HFFc6 (cell line): Measurements from ENCODE around the gene VSIG4. TPM values are rescaled to one million over a fixed set of nuclear protein-coding genes. Genes with fewer than 3 reads are reported as not detected.

Experiments used
- DNase-seq: peaks from one replicate; pipeline ENCODE4 v3.0.0-alpha.2; 2018
- H3K27ac Mint-ChIP-seq: 2 replicates; pipeline ENCODE4 v1.8.0; 2020; ENCODE audit warnings: mild to moderate bottlenecking, mixed read lengths
- H3K27me3 Mint-ChIP-seq: 2 replicates; pipeline ENCODE4 v1.8.0; 2021; ENCODE audit warnings: mild to moderate bottlenecking, moderate library complexity, mixed read lengths; ENCODE audit not compliant: insufficient read depth
- H3K36me3 Mint-ChIP-seq: 2 replicates; pipeline ENCODE4 v1.8.0; 2021; ENCODE audit warnings: low read depth, mixed read lengths
- H3K4me1 Mint-ChIP-seq: 2 replicates; pipeline ENCODE4 v1.8.0; 2020; ENCODE audit warnings: low read depth, mixed read lengths
- H3K4me3 Mint-ChIP-seq: 2 replicates; pipeline ENCODE4 v1.8.0; 2020; ENCODE audit warnings: mild to moderate bottlenecking, moderate library complexity, mixed read lengths
- H3K9me3 Mint-ChIP-seq: 2 replicates; pipeline ENCODE4 v1.8.0; 2020; ENCODE audit warnings: mild to moderate bottlenecking, mixed read lengths
- total RNA-seq, 6 experiments: library from RNA; stranded (reverse); fragmentation: NEBNext Ultra II Directional; extraction: Animal tissue kit (Norgen Biotek cat#: 25700); gene quantifications; 2 replicates in 1 of 6; 3 replicates in 5 of 6; pipeline ENCODE4 v1.2.3, GENCODE V29; 2021
- TF ChIP-seq, protein P1 (sequence below): fragments of 200-600 bp; sonication (generic); IDR thresholded peaks from 2 replicates; pipeline ENCODE4 v1.5.0; 2021; ENCODE audit warnings: antibody characterized with exemption, mild to moderate bottlenecking

Gene VSIG4
- total RNA-seq, 6 experiments from 2014 or later = not detected

DNA sequence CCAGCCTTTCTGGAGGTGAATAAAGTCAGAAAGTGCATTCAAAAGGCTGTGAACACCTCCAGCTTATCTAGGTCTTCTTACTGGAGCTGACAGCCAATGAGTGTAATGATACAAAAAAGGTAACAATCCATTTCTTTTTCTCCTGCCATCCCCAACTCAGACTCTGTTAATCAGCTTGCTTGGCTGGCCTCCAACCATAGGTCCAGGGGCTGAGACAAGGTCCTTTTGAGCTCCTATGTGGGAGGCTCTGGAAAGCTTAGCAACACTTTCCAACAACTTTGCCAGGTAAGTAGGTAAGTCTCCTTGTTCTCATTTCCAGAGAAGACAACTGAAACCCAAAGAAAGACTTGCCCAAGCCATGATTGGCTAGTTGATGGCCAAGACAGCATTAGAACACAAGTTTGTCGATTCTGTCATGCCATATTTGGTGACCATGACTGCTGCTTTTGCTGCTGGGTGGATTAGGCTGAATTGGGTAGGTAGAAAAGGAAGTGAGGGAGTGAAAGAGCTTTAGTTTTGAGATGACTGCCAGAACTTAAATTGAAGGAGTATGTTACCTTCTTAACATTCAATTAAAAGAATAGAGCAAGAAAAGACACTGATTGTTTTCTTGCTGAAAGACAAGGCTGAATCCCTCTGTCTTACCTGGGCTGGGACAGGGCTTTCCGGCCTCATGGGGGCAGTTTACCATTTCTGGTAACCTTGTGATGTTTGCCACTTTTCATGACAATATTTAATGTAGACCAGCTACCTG, 22.8 kb downstream of the VSIG4 start:
- Mint-ChIP-seq H3K27ac (no peak overlapping the region), H3K4me3 (no peak overlapping the region), H3K4me1 (no peaks in the 10 kb centered on the region), H3K36me3 (no peaks in the 10 kb centered on the region), H3K27me3 (peaks cover 2% of the 10 kb centered on the region; the same call in 1 of the 2 replicates), H3K9me3 (no peaks in the 10 kb centered on the region)
- no peak for DNase-seq
- TF ChIP-seq, protein P1, sequence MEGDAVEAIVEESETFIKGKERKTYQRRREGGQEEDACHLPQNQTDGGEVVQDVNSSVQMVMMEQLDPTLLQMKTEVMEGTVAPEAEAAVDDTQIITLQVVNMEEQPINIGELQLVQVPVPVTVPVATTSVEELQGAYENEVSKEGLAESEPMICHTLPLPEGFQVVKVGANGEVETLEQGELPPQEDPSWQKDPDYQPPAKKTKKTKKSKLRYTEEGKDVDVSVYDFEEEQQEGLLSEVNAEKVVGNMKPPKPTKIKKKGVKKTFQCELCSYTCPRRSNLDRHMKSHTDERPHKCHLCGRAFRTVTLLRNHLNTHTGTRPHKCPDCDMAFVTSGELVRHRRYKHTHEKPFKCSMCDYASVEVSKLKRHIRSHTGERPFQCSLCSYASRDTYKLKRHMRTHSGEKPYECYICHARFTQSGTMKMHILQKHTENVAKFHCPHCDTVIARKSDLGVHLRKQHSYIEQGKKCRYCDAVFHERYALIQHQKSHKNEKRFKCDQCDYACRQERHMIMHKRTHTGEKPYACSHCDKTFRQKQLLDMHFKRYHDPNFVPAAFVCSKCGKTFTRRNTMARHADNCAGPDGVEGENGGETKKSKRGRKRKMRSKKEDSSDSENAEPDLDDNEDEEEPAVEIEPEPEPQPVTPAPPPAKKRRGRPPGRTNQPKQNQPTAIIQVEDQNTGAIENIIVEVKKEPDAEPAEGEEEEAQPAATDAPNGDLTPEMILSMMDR = no peak

DNA sequence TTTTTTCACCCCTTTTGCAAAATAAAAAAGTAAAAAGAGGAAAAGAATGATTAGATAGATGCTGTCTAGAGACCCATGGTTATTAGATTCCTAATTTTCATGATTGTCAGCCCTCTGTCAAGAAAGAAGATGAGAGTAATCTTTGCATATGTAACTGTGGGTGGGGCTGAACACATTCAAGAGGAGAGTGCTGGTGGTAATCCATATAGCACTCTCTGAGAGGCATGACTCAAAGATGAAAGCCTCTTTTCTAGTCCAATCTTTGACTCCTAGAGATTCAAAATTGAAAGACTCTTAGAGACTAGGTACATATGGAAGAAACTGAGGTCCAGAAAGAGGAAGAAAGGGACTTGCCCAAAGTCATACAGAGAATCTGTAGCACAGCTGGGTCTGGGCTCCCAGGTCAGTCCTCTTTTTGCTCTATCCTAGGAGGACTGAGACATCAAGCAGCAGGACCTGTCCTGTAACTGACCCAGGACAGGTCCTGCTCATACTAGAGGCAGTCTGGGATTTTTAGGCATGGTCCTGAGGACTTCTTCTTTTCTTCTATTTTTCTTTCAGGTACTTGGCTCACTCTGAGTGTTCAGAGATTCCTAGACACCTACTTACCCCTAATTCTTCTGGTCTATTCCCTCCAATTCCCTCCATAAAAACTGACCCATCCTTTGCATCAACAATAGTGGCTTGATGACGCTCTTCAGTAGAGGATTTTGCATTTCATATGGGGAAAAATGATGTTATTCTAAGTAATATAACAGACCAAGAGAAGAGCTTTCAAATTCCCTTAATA, 23.8 kb downstream of the VSIG4 start:
- TF ChIP-seq, protein P1 = no peak
- H3K4me1 Mint-ChIP-seq = no peaks in the 10 kb centered on the region

DNA sequence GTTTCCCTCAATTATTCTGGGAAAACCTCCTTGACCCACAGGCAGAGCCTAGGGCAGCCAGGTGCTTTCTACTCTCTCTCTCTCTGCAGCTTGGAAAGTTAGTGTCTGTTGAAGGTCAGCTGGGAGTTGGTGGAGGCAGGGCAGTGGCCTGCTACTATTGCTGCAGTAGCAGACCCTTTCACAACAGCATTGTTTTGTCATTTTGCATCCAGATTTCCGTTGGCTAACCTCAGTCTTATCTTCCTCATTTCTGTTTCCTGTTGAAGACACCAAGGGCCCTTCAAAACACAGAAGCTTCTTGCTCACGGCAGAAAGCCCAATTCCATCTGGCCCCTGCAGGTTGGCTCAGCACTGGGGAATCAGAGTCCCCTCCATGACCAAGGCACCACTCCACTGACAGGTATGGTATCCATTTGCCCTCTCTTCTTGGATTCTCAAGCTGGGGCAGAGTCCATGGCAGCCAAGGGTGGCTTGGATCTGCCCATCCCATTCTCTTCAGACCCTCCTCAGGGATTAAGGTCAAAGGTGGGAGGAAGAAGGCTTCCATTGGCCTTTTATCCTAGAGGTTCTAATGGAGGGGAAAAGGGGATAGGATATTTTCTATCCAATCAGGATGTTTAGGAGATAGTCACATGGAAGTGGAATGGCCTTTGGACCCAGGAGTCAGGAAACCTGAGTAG, 24.6 kb downstream of the VSIG4 start:
- no peaks in the 10 kb centered on the region; the same call in 1 of the 2 replicates for H3K27me3 Mint-ChIP-seq
- no peaks in the 10 kb centered on the region for H3K36me3 Mint-ChIP-seq
- no peaks in the 10 kb centered on the region for H3K9me3 Mint-ChIP-seq
- no peak for DNase-seq
- H3K4me1 Mint-ChIP-seq = no peaks in the 10 kb centered on the region
- H3K4me3 Mint-ChIP-seq = no peak overlapping the region
- TF ChIP-seq, protein P1 = no peak
- H3K27ac Mint-ChIP-seq = no peak overlapping the region

More for the DNA sequence above, 23.8 kb downstream of the VSIG4 start:
- no peak for DNase-seq
- Mint-ChIP-seq H3K27ac (no peak overlapping the region), H3K27me3 (peaks cover 2% of the 10 kb centered on the region; the same call in 1 of the 2 replicates), H3K36me3 (no peaks in the 10 kb centered on the region), H3K4me3 (no peak overlapping the region), H3K9me3 (no peaks in the 10 kb centered on the region)

DNA sequence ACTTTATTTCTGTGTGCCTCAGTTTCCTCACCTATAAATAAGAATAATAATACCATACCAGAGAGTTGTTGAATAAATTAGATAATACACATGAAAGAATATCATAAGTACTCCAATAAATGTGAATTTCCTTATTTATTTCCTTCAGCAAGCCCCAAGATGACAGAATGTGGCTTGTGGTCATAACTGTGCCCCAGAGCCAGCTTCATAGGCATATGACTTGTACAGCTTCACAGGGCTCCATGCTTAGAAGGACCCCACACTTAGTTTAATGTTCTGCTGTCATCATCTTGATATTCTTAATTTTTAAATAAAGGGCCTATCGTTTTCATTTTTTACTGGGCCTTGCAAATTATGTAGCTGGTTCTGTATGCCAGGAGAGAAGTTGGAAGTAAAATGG, 25.3 kb downstream of the VSIG4 start:
- H3K27ac Mint-ChIP-seq = no peak overlapping the region
- TF ChIP-seq, protein P1 = no peak
- no peak overlapping the region for H3K4me3 Mint-ChIP-seq
- DNase-seq = no peak
- H3K4me1 Mint-ChIP-seq = no peaks in the 10 kb centered on the region
- no peaks in the 10 kb centered on the region for H3K27me3 Mint-ChIP-seq
- no peaks in the 10 kb centered on the region for H3K9me3 Mint-ChIP-seq
- H3K36me3 Mint-ChIP-seq = no peaks in the 10 kb centered on the region

DNA sequence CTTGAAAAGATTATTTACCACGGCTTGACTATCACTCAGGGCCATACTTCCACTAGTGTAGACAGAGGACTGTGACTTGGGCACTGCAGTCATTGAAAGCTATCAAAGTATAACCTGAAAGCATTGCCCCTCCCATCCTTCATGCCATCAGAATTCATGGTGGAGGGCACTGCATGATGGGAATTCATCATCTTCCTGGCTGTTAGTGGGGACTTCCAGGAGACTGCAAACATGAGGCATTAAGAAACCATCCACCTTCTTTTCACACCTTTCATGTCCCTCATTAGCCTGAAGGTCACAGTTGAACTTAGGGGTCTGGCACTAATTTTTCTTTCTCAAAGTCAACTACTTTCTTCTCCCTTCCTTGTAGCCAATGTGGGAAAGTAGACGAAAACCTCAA, 25.8 kb downstream of the VSIG4 start:
- H3K27ac Mint-ChIP-seq = no peak overlapping the region
- no peak overlapping the region for H3K4me3 Mint-ChIP-seq
- DNase-seq = no peak
- H3K4me1 Mint-ChIP-seq = no peaks in the 10 kb centered on the region
- H3K36me3 Mint-ChIP-seq = no peaks in the 10 kb centered on the region
- no peaks in the 10 kb centered on the region for H3K27me3 Mint-ChIP-seq
- TF ChIP-seq, protein P1 = no peak
- H3K9me3 Mint-ChIP-seq = no peaks in the 10 kb centered on the region
